Measurements from ENCODE around the gene KAT6B. TPM values are rescaled to one million over a fixed set of nuclear protein-coding genes. Genes with fewer than 3 reads are reported as not detected.

Gene KAT6B
- total RNA-seq, 6 experiments from 2014 or later: 17.8 to 27.5 (median 23.6) TPM

GRCh38 chr10:75000748-75001321 is 174.4 kb downstream of the KAT6B start:
- H3K9me3 Mint-ChIP-seq: no peaks in the 10 kb centered on the region

GRCh38 chr10:75001715-75002350 is 175.4 kb downstream of the KAT6B start:
- peaks cover 2% of the 10 kb centered on the region; the same call in 1 of the 2 replicates for H3K27me3 Mint-ChIP-seq (ENCODE audit: insufficient read depth)
- H3K4me1 Mint-ChIP-seq (ENCODE audit: low read depth): no peaks in the 10 kb centered on the region
- DNase-seq: no peak
- H3K27ac Mint-ChIP-seq: no peak overlapping the region
- H3K36me3 Mint-ChIP-seq (ENCODE audit: low read depth): peaks cover 11% of the 10 kb centered on the region; the same call in 1 of the 2 replicates
- no peaks in the 10 kb centered on the region for H3K9me3 Mint-ChIP-seq
- TF ChIP-seq, protein P1, sequence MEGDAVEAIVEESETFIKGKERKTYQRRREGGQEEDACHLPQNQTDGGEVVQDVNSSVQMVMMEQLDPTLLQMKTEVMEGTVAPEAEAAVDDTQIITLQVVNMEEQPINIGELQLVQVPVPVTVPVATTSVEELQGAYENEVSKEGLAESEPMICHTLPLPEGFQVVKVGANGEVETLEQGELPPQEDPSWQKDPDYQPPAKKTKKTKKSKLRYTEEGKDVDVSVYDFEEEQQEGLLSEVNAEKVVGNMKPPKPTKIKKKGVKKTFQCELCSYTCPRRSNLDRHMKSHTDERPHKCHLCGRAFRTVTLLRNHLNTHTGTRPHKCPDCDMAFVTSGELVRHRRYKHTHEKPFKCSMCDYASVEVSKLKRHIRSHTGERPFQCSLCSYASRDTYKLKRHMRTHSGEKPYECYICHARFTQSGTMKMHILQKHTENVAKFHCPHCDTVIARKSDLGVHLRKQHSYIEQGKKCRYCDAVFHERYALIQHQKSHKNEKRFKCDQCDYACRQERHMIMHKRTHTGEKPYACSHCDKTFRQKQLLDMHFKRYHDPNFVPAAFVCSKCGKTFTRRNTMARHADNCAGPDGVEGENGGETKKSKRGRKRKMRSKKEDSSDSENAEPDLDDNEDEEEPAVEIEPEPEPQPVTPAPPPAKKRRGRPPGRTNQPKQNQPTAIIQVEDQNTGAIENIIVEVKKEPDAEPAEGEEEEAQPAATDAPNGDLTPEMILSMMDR (IDR thresholded peaks at IDR 0.05): no peak
- no peak overlapping the region for H3K4me3 Mint-ChIP-seq

More at GRCh38 chr10:75000748-75001321, 174.4 kb downstream of the KAT6B start:
- H3K4me1 Mint-ChIP-seq (ENCODE audit: low read depth): no peaks in the 10 kb centered on the region
- TF ChIP-seq, protein P1 (IDR thresholded peaks at IDR 0.05): no peak
- no peak overlapping the region for H3K4me3 Mint-ChIP-seq
- H3K27ac Mint-ChIP-seq: no peak overlapping the region
- DNase-seq: no peak
- peaks cover 2% of the 10 kb centered on the region; the same call in 1 of the 2 replicates for H3K27me3 Mint-ChIP-seq (ENCODE audit: insufficient read depth)
- peaks cover 16% of the 10 kb centered on the region for H3K36me3 Mint-ChIP-seq (ENCODE audit: low read depth)

GRCh38 chr10:75002351-75002725 is 175.9 kb downstream of the KAT6B start:
- Mint-ChIP-seq H3K4me3 (no peak overlapping the region), H3K9me3 (no peaks in the 10 kb centered on the region), H3K4me1 (ENCODE audit: low read depth) (no peaks in the 10 kb centered on the region), H3K27me3 (ENCODE audit: insufficient read depth) (peaks cover 2% of the 10 kb centered on the region; the same call in 1 of the 2 replicates), H3K27ac (no peak overlapping the region), H3K36me3 (ENCODE audit: low read depth) (peaks cover 11% of the 10 kb centered on the region; the same call in 1 of the 2 replicates)
- TF ChIP-seq, protein P1 (IDR thresholded peaks at IDR 0.05): no peak
- DNase-seq: no peak

DNA sequence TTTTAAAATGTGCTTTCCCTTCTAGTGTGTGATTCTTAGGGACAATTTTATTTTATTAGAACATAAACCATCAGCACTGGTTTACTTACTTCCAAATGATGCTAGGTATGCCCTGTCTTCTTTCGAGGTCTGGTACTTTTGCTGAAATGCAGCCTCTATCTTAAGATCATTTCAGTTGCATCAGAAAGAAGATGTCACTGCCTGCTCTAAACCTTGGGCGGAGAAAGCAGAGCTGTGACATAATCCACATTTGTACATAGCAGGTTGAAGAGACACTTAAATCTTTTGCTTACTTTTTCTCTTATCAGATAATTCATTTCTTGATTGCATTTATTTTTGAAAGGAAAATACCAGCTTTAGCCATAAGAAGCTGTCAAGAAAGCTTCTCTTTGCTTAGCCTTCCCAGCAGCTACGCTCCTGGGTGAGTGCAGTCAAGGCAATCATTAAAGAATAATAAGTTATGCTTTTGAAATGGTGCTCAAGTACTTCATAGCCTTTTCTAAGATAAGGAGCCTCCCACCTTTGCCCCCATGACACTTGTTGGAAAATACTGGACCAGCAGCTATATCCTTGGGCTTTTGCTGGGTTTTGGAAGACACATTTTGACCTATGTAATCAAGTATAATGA is 176.7 kb downstream of the KAT6B start:
- H3K27me3 Mint-ChIP-seq (ENCODE audit: insufficient read depth): peaks cover 2% of the 10 kb centered on the region; the same call in 1 of the 2 replicates
- DNase-seq: no peak
- no peaks in the 10 kb centered on the region for H3K9me3 Mint-ChIP-seq
- H3K4me1 Mint-ChIP-seq (ENCODE audit: low read depth): no peaks in the 10 kb centered on the region
- peaks cover 11% of the 10 kb centered on the region; the same call in 1 of the 2 replicates for H3K36me3 Mint-ChIP-seq (ENCODE audit: low read depth)
- H3K4me3 Mint-ChIP-seq: no peak overlapping the region
- no peak overlapping the region for H3K27ac Mint-ChIP-seq
- TF ChIP-seq, protein P1 (IDR thresholded peaks at IDR 0.05): no peak

GRCh38 chr10:75003891-75004290 is 177.5 kb downstream of the KAT6B start:
- H3K4me3 Mint-ChIP-seq: no peak overlapping the region
- H3K36me3 Mint-ChIP-seq (ENCODE audit: low read depth): peaks cover 11% of the 10 kb centered on the region; the same call in 1 of the 2 replicates
- H3K27me3 Mint-ChIP-seq (ENCODE audit: insufficient read depth): no peaks in the 10 kb centered on the region
- TF ChIP-seq, protein P1 (IDR thresholded peaks at IDR 0.05): no peak
- H3K4me1 Mint-ChIP-seq (ENCODE audit: low read depth): no peaks in the 10 kb centered on the region; the same call in 1 of the 2 replicates
- no peaks in the 10 kb centered on the region for H3K9me3 Mint-ChIP-seq
- H3K27ac Mint-ChIP-seq: no peak overlapping the region
- no peak for DNase-seq
